ENCODE results near the gene TMEM82. TPM values are rescaled to one million over a fixed set of nuclear protein-coding genes. Genes with fewer than 3 reads are reported as not detected.

Gene TMEM82
- total RNA-seq, 2 experiments from 2014 or later = not detected

DNA sequence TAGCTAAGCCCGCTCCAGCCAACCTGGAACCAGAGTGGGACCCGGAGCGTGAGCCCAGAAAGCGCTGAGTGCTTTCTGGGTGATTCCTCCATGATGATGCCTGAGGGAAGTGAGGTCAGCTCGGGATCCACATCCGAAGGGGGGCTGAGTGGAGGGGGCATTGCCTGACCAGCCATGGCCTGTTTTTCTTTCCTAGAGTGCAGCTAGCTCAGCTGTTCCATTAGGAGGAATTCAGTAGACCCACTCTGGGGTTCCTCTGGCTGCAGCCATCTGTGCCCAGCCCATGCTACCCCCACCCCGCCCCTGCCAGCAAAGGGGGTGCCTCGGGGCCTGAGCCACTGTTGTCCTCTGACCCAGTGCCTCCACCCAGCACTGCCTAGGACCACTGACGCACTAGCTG, 15.8 kb upstream of the TMEM82 start:
- Mint-ChIP-seq H3K27me3 (no peaks in the 10 kb centered on the region), H3K4me3 (no peak overlapping the region), H3K9me3 (no peaks in the 10 kb centered on the region), H3K4me1 (ENCODE audit: low read depth) (no peaks in the 10 kb centered on the region), H3K36me3 (ENCODE audit: low read depth) (peaks cover 47% of the 10 kb centered on the region), H3K27ac (no peak overlapping the region)
- ATAC-seq (ENCODE audit: poor library complexity) = no peak
- H3K27me3 ChIP-seq (ENCODE audit: control insufficient read depth in 1 of 2, insufficient read depth in 2 of 2, low read length in 2 of 2) = no peaks in the 10 kb centered on the region
- no peak for DNase-seq
- no peak overlapping the region for H3K4me3 ChIP-seq (ENCODE audit: low read length)
- POLR2A ChIA-PET = no interaction called here
- H3K4me1 ChIP-seq (ENCODE audit: insufficient read depth, low read length) = no peaks in the 10 kb centered on the region
- TF ChIP-seq, protein P1, sequence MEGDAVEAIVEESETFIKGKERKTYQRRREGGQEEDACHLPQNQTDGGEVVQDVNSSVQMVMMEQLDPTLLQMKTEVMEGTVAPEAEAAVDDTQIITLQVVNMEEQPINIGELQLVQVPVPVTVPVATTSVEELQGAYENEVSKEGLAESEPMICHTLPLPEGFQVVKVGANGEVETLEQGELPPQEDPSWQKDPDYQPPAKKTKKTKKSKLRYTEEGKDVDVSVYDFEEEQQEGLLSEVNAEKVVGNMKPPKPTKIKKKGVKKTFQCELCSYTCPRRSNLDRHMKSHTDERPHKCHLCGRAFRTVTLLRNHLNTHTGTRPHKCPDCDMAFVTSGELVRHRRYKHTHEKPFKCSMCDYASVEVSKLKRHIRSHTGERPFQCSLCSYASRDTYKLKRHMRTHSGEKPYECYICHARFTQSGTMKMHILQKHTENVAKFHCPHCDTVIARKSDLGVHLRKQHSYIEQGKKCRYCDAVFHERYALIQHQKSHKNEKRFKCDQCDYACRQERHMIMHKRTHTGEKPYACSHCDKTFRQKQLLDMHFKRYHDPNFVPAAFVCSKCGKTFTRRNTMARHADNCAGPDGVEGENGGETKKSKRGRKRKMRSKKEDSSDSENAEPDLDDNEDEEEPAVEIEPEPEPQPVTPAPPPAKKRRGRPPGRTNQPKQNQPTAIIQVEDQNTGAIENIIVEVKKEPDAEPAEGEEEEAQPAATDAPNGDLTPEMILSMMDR (IDR thresholded peaks at IDR 0.05) = no peak
- CTCF ChIA-PET = interaction anchor here (0.6 kb wide), 1 partner anchor 151 kb away, joined by 3 read pairs; no protein-coding TSS in a partner anchor
- H3K36me3 ChIP-seq (ENCODE audit: insufficient read depth, low read length) = peaks cover 76% of the 10 kb centered on the region
- no peaks in the 10 kb centered on the region for H3K9me3 ChIP-seq (ENCODE audit: control insufficient read depth in 1 of 2, insufficient read depth in 1 of 2, low read length in 2 of 2)
- H3K27ac ChIP-seq (ENCODE audit: low read depth in 1 of 2, low read length in 2 of 2) = no peak overlapping the region
- intact Hi-C loops (cut with DNase I, micrococcal nuclease) = no loop called here

DNA sequence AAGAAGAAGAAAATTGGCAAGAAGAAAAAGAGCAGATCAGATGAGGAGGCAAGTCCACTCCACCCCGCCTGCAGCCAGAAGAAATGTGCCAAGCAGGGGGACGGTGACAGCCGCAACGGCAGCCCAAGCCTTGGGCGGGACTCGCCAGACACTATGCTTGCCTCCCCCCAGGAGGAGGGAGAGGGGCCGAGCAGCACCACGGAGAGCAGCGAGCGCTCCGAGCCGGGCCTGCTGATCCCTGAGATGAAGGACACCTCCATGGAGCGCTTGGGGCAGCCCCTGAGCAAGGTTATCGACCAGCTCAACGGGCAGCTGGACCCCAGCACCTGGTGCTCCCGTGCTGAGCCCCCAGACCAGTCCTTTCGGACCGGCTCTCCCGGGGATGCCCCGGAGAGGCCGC, 15.3 kb upstream of the TMEM82 start:
- Histone ChIP-seq H3K9me3 (ENCODE audit: control insufficient read depth in 1 of 2, insufficient read depth in 1 of 2, low read length in 2 of 2) (no peaks in the 10 kb centered on the region), H3K4me3 (ENCODE audit: low read length) (no peak overlapping the region), H3K27me3 (ENCODE audit: control insufficient read depth in 1 of 2, insufficient read depth in 2 of 2, low read length in 2 of 2) (no peaks in the 10 kb centered on the region), H3K27ac (ENCODE audit: low read depth in 1 of 2, low read length in 2 of 2) (no peak overlapping the region), H3K36me3 (ENCODE audit: insufficient read depth, low read length) (peaks cover 76% of the 10 kb centered on the region), H3K4me1 (ENCODE audit: insufficient read depth, low read length) (no peaks in the 10 kb centered on the region)
- TF ChIP-seq, protein P1 (IDR thresholded peaks at IDR 0.05) = no peak
- DNase-seq = no peak
- no peaks in the 10 kb centered on the region for H3K27me3 Mint-ChIP-seq
- no peak overlapping the region for H3K4me3 Mint-ChIP-seq
- H3K9me3 Mint-ChIP-seq = no peaks in the 10 kb centered on the region
- H3K27ac Mint-ChIP-seq = no peak overlapping the region
- CTCF ChIA-PET = interaction anchor here (0.6 kb wide), 1 partner anchor 150 kb away, joined by 3 read pairs; no protein-coding TSS in a partner anchor
- ATAC-seq (ENCODE audit: poor library complexity) = no peak
- intact Hi-C loops (cut with DNase I, micrococcal nuclease) = no loop called here
- peaks cover 47% of the 10 kb centered on the region for H3K36me3 Mint-ChIP-seq (ENCODE audit: low read depth)
- POLR2A ChIA-PET = no interaction called here
- H3K4me1 Mint-ChIP-seq (ENCODE audit: low read depth) = no peaks in the 10 kb centered on the region

DNA sequence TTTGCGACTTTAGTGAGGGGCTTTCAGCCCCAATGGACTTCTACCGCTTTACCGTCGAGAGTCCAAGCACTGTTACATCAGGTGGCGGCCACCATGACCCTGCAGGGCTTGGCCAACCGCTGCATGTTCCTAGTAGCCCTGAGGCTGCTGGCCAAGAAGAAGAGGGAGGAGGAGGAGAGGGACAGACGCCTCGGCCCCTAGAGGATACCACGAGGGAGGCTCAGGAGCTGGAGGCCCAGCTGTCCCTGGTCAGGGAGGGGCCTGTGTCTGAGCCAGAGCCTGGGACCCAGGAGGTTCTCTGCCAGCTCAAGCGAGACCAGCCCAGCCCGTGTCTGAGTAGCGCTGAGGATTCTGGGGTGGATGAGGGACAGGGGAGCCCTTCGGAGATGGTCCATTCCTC, 14.9 kb upstream of the TMEM82 start:
- peaks cover 80% of the 10 kb centered on the region for H3K36me3 ChIP-seq (ENCODE audit: insufficient read depth, low read length)
- Mint-ChIP-seq H3K4me1 (ENCODE audit: low read depth) (no peaks in the 10 kb centered on the region), H3K27ac (no peak overlapping the region), H3K36me3 (ENCODE audit: low read depth) (peaks cover 48% of the 10 kb centered on the region), H3K4me3 (no peak overlapping the region), H3K9me3 (no peaks in the 10 kb centered on the region), H3K27me3 (no peaks in the 10 kb centered on the region)
- intact Hi-C loops (cut with DNase I, micrococcal nuclease) = no loop called here
- H3K4me3 ChIP-seq (ENCODE audit: low read length) = no peak overlapping the region
- TF ChIP-seq, protein P1 (IDR thresholded peaks at IDR 0.05) = no peak
- H3K27me3 ChIP-seq (ENCODE audit: control insufficient read depth in 1 of 2, insufficient read depth in 2 of 2, low read length in 2 of 2) = no peaks in the 10 kb centered on the region
- ChIA-PET CTCF (no interaction called here), POLR2A (no interaction called here)
- DNase-seq = no peak
- no peaks in the 10 kb centered on the region for H3K4me1 ChIP-seq (ENCODE audit: insufficient read depth, low read length)
- H3K27ac ChIP-seq (ENCODE audit: low read depth in 1 of 2, low read length in 2 of 2) = no peak overlapping the region
- no peak for ATAC-seq (ENCODE audit: poor library complexity)
- H3K9me3 ChIP-seq (ENCODE audit: control insufficient read depth in 1 of 2, insufficient read depth in 1 of 2, low read length in 2 of 2) = no peaks in the 10 kb centered on the region

Measured in CD4-positive, alpha-beta T cell (primary cell).